Peyer's patch (tissue), 4 donors: Measurements from ENCODE around the gene SORBS2. TPM values are rescaled to one million over a fixed set of nuclear protein-coding genes. Genes with fewer than 3 reads are reported as not detected.
A peak's percentile ranks its signal among the peaks of the same experiment; 100 is the strongest.

Experiments
- DNase-seq, 3 donors: peaks; one replicate each; pipeline ENCODE4 v3.0.0-alpha.2; 2017 to 2019
- H3K27ac ChIP-seq, 4 donors: fragments of 200-600 bp; sonication (generic); one replicate each; pipeline ENCODE4 v1.5.1; 2016 to 2019
- H3K27me3 ChIP-seq, 2 donors: fragments of 200-600 bp; sonication (generic); one replicate each; pipeline ENCODE4 v1.5.1; 2019
- H3K36me3 ChIP-seq, 3 donors: fragments of 200-600 bp; sonication (generic); one replicate each; pipeline ENCODE4 v1.5.1; 2016 to 2019
- H3K4me1 ChIP-seq, 4 donors: fragments of 200-600 bp; sonication (generic); one replicate each; pipeline ENCODE4 v1.5.1; 2016 to 2019
- H3K4me3 ChIP-seq, 4 donors: fragments of 200-600 bp; sonication (generic); 1 replicate in 3 of 4; 2 replicates in 1 of 4; pipeline ENCODE4 v1.5.1; 2016 to 2019; ENCODE audit warnings: mild to moderate bottlenecking in 1 of 4
- H3K9me3 ChIP-seq, 4 donors: fragments of 200-600 bp; sonication (generic); one replicate each; pipeline ENCODE4 v1.5.1; 2016 to 2019; ENCODE audit warnings: mild to moderate bottlenecking in 1 of 4
- POLR2A ChIP-seq, 2 donors: fragments of 450-650 bp; IDR thresholded peaks; one replicate each; pipeline ENCODE4 v1.5.1; 2017; ENCODE audit warnings: antibody characterized with exemption in 2 of 2, mild to moderate bottlenecking in 2 of 2, moderate library complexity in 2 of 2
- total RNA-seq, 4 donors: library from RNA; depleted of rRNA; stranded (reverse); fragments of >200 nt; gene quantifications; one replicate each; pipeline ENCODE4 v1.1.0, GENCODE V29; 2016
- TF ChIP-seq, protein P1 (sequence below), 6 experiments: fragments of 450-650 bp in 4 of 6; fragments of 200-600 bp in 2 of 6; sonication (generic) in 1 of 6; IDR thresholded peaks; one replicate each; pipeline ENCODE4 v1.5.1; 2017 to 2019; ENCODE audit warnings: antibody characterized with exemption in 6 of 6, mild to moderate bottlenecking in 3 of 6, moderate library complexity in 1 of 6

SORBS2 gene
- total RNA-seq, 4 donors from 2014 or later = 15.8 to 61.9 (median 53.0) TPM

DNA sequence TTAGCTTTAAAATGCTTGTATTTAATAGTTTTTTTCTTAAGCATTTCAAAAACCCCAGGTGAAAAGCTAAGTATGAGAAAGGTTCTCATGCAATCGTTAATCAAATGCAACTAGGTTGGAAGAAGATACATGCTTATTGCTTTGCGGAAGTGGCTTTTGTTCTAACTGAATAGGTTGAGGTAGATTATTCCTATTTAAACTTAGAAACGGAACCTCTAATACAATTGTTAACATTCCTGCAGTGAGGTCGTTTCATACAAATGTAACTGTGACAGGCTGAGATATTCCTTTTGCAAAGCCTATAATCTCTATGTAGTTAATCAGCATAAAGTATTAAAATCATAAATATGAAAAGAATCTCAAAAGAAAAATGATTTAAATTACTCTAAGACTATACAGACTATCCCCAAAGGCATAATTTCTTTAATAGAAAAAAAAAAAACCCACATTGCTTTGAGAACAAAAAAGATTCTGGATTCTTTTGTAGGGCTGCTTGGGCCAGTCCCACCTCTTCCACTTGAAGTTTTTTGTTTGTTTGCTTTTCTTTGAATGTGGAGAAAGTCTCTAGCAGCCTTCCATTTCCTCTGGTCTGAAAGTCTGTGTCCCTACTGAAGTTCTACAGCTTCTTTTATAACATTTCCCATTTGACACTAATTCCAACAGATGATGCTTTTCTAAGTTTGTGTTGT lies 25.6 kb upstream of the SORBS2 start:
- H3K4me3 ChIP-seq = no peak overlapping the region
- peak overlapping the region in 1 of 4 donors; percentile 68 for H3K27ac ChIP-seq
- no peaks in the 10 kb centered on the region for H3K9me3 ChIP-seq
- TF ChIP-seq, protein P1, sequence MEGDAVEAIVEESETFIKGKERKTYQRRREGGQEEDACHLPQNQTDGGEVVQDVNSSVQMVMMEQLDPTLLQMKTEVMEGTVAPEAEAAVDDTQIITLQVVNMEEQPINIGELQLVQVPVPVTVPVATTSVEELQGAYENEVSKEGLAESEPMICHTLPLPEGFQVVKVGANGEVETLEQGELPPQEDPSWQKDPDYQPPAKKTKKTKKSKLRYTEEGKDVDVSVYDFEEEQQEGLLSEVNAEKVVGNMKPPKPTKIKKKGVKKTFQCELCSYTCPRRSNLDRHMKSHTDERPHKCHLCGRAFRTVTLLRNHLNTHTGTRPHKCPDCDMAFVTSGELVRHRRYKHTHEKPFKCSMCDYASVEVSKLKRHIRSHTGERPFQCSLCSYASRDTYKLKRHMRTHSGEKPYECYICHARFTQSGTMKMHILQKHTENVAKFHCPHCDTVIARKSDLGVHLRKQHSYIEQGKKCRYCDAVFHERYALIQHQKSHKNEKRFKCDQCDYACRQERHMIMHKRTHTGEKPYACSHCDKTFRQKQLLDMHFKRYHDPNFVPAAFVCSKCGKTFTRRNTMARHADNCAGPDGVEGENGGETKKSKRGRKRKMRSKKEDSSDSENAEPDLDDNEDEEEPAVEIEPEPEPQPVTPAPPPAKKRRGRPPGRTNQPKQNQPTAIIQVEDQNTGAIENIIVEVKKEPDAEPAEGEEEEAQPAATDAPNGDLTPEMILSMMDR (IDR thresholded peaks at IDR 0.05) = no peak
- TF ChIP-seq POLR2A (IDR thresholded peaks at IDR 0.05) = no peak
- no peaks in the 10 kb centered on the region for H3K27me3 ChIP-seq
- no peaks in the 10 kb centered on the region for H3K36me3 ChIP-seq
- peaks cover 0 to 6% (median 0%) of the 10 kb centered on the region in 4 donors for H3K4me1 ChIP-seq
- no peak for DNase-seq

DNA sequence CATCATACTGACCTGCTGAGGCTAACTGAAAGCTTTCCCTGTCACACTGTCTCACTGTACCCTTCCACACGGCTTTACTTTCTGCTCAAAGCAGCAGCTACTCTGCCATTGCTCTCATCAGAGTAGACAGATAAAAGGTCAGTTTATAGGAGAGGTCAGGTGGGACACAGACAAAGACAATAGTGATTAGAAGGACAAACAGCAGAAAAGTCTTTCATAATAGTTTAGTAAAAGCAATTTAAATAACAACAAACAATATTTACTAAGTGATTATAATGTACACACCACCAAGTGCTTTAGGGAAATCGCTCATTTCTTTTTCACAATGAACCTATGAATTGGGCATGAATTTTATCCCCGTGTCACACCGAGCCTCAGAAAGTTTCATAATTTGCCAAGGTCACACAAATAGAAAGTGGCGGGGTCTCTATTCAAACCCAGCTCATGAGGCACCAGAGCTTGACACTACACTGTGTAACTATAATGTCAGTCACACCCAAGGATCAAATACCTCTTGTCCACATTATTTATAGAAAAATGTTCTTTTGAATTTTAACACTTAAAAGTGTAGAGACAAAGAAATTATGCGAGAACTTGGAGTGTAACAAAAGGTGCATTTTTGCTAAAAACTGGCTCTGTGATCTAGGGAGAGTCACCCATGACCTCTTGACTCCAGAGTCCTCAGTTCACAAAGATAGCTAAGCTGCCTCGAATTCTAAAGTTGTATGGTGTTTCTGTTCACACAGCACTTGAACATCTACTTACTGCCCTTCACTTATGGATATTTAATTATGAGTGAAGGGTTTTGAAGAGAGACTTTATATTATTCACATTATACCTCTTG lies 24.5 kb upstream of the SORBS2 start:
- Histone ChIP-seq H3K27ac (no peak overlapping the region), H3K36me3 (no peaks in the 10 kb centered on the region), H3K9me3 (no peaks in the 10 kb centered on the region), H3K4me1 (peaks cover 0 to 6% (median 0%) of the 10 kb centered on the region in 4 donors), H3K27me3 (no peaks in the 10 kb centered on the region), H3K4me3 (no peak overlapping the region)
- no peak for DNase-seq
- TF ChIP-seq POLR2A (IDR thresholded peaks at IDR 0.05) = no peak
- TF ChIP-seq, protein P1 (IDR thresholded peaks at IDR 0.05) = no peak

DNA sequence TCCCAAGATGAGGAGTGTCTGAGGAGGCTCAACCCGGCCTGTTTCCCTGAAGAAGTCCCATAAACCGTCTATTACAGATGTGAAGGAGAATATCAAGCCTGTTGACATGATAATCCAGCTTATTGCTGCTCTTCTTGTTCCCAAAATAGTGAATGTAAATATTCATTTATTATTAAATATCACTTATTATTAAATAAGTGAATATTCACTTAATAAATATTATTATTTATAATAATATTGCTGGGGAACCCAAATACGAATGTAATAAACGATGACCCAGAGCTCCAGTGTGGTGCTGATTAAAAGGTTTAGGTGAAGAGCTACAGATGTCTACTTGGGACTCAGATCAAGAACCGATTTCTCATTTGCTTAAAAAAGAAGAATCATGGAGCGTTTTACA lies 23.8 kb upstream of the SORBS2 start:
- Histone ChIP-seq H3K27me3 (no peaks in the 10 kb centered on the region), H3K9me3 (no peaks in the 10 kb centered on the region), H3K4me3 (no peak overlapping the region), H3K27ac (no peak overlapping the region), H3K4me1 (peaks cover 0 to 6% (median 0%) of the 10 kb centered on the region in 4 donors), H3K36me3 (no peaks in the 10 kb centered on the region)
- TF ChIP-seq, protein P1 (IDR thresholded peaks at IDR 0.05) = no peak
- TF ChIP-seq POLR2A (IDR thresholded peaks at IDR 0.05) = no peak
- no peak for DNase-seq

DNA sequence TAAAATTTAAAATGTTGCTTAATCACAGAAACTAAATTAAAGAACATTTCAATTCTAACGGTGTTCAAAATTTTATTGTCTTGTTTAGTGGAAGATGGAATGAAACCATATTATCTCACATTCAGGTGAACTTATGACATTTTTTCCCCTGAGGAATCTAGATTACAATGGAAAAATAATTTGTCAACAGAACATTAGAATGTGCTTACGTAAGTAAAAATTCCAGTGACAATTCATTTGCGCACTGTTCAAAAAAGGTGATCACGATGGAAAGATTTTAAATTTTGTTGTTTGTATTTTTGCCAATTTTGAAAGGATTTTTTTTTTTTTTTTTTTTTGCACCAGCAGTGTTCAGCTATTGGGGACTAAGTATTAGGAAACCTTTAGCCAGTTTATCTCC lies 23.3 kb upstream of the SORBS2 start:
- no peak overlapping the region for H3K4me3 ChIP-seq
- no peaks in the 10 kb centered on the region for H3K36me3 ChIP-seq
- DNase-seq = no peak
- H3K27ac ChIP-seq = no peak overlapping the region
- H3K9me3 ChIP-seq = no peaks in the 10 kb centered on the region
- H3K27me3 ChIP-seq = no peaks in the 10 kb centered on the region
- peaks cover 0 to 6% (median 0%) of the 10 kb centered on the region in 4 donors for H3K4me1 ChIP-seq
- TF ChIP-seq POLR2A (IDR thresholded peaks at IDR 0.05) = no peak
- TF ChIP-seq, protein P1 (IDR thresholded peaks at IDR 0.05) = no peak

DNA sequence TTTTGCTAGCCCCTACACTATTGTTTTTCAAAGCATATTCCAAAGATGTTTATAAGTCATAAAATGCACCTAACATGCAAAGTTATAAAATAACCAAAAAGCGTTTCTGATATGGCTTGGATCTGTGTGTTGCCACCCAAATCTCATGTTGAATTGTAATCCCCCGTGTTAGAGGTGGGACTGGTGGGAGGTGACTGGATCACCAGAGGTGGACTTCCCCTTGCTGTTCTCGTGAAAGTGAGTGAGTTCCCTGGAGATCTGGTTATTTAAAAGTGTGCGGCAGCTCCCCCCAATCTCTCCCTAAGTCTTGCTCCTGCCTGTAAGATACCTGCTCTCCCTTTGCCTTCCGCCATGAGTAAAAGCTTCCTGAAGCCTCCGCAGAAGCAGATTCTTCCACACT lies 22.8 kb upstream of the SORBS2 start:
- no peaks in the 10 kb centered on the region for H3K9me3 ChIP-seq
- H3K27me3 ChIP-seq = no peaks in the 10 kb centered on the region
- peaks cover 0 to 6% (median 0%) of the 10 kb centered on the region in 4 donors for H3K4me1 ChIP-seq
- H3K27ac ChIP-seq = no peak overlapping the region
- DNase-seq = no peak
- H3K4me3 ChIP-seq = no peak overlapping the region
- TF ChIP-seq, protein P1 (IDR thresholded peaks at IDR 0.05) = no peak
- no peak for TF ChIP-seq POLR2A (IDR thresholded peaks at IDR 0.05)
- H3K36me3 ChIP-seq = no peaks in the 10 kb centered on the region
